HCT116 (cell line): ENCODE results near the gene TRAPPC12. TPM values are rescaled to one million over a fixed set of nuclear protein-coding genes. Genes with fewer than 3 reads are reported as not detected.

Experiments used
- ATAC-seq: fragments of 200-7000 bp; cut with Tn5 transposase; 2 replicates; pipeline ENCODE4 v1.9.1; 2020; ENCODE audit warnings: mild to moderate bottlenecking, moderate library complexity
- BruUV-seq: library from RNA; stranded (reverse); fragments of 400-500 nt; replicated peaks from 2 replicates; lab custom pipeline; 2021; lab: Mats Ljungman, UMichigan
- CTCF ChIA-PET: fragments of 300-600 bp; sonication (Branson Sonifier 250); formaldehyde crosslinking; loops from one replicate; lab custom pipeline; 2021; ENCODE audit warnings: antibody characterized with exemption; lab: Charles Lee
- POLR2A ChIA-PET: fragments of 300-600, 350-600 bp; sonication (Branson Sonifier 250); formaldehyde crosslinking; loops from one replicate; lab custom pipeline; 2021; ENCODE audit warnings: antibody characterized with exemption; lab: Charles Lee
- RAD21 ChIA-PET, 2 experiments: fragments of 300-600 bp; sonication (Branson Sonifier 250); formaldehyde crosslinking; loops; one replicate each; lab custom pipeline; 2023; ENCODE audit warnings: low total read pairs in 2 of 2; ENCODE audit not compliant: uncharacterized antibody in 2 of 2, unreplicated experiment in 2 of 2, low non-redundant PET in 1 of 2; lab: Charles Lee
- DNase-seq: peaks from one replicate; pipeline ENCODE4 v3.0.0-alpha.2; 2010; ENCODE audit warnings: low read depth, low spot score
- H2AFZ ChIP-seq: fragments of 200-600 bp; shearing (Covaris generic), sonication (generic); 2 replicates; pipeline ENCODE4 v1.6.1; 2017; ENCODE audit warnings: low read depth, mixed run types, mixed read lengths, antibody characterized with exemption, low read length; ENCODE audit not compliant: poor library complexity, severe bottlenecking
- H3K27ac ChIP-seq: 2 replicates; pipeline ENCODE4 v1.5.1; 2012; ENCODE audit warnings: low read depth, low read length
- H3K27me3 ChIP-seq: fragments of 200-600 bp; sonication (generic); 2 replicates; pipeline ENCODE4 v1.6.1; 2016; ENCODE audit warnings: mixed run types, low read length, mixed read lengths; ENCODE audit not compliant: insufficient read depth
- H3K36me3 ChIP-seq, 2 experiments: fragments of 200-500 bp in 1 of 2; fragments of 200-600 bp in 1 of 2; sonication (Bioruptor generic) in 1 of 2; sonication (generic) in 1 of 2; 2 replicates each; pipeline versions ENCODE4 v1.5.1 to v1.6.1; 2014 to 2016; ENCODE audit warnings: low read length in 2 of 2, inconsistent platforms in 1 of 2, mixed read lengths in 1 of 2, mixed run types in 1 of 2; ENCODE audit not compliant: insufficient read depth in 2 of 2, control insufficient read depth in 1 of 2
- H3K4me1 ChIP-seq, 2 experiments: fragments of 200-600 bp in 1 of 2; sonication (generic) in 1 of 2; 2 replicates each; pipeline versions ENCODE4 v1.5.1 to v1.6.1; 2012 to 2017; ENCODE audit warnings: low read length in 2 of 2, inconsistent platforms in 1 of 2, mild to moderate bottlenecking in 1 of 2, mixed read lengths in 1 of 2, mixed run types in 1 of 2, moderate library complexity in 1 of 2; ENCODE audit not compliant: insufficient read depth in 2 of 2, control insufficient read depth in 1 of 2
- H3K4me2 ChIP-seq: fragments of 200-600 bp; sonication (generic); 2 replicates; pipeline ENCODE4 v1.6.1; 2017; ENCODE audit warnings: mixed run types, low read length, mixed read lengths
- H3K4me3 ChIP-seq, 2 experiments: fragments of 200-600 bp in 1 of 2; sonication (generic) in 1 of 2; replicated peaks in 1 of 2; 2 replicates each; pipeline ENCODE4 v1.5.1; 2011 to 2016; ENCODE audit warnings: low read length in 2 of 2, control low read depth in 1 of 2, low read depth in 1 of 2, mild to moderate bottlenecking in 1 of 2, mixed read lengths in 1 of 2, mixed run types in 1 of 2
- H3K79me2 ChIP-seq: fragments of 200-600 bp; sonication (generic); 2 replicates; pipeline ENCODE4 v1.6.1; 2017; ENCODE audit warnings: mild to moderate bottlenecking, mixed run types, low read length, moderate library complexity, mixed read lengths; ENCODE audit not compliant: insufficient read depth
- H3K9ac ChIP-seq: fragments of 200-600 bp; sonication (generic); 2 replicates; pipeline ENCODE4 v1.6.1; 2016; ENCODE audit warnings: low read length, mixed read lengths
- H3K9me2 ChIP-seq: fragments of 200-600 bp; sonication (generic), shearing (Covaris generic); 2 replicates; pipeline ENCODE4 v1.6.1; 2017; ENCODE audit warnings: mixed run types, mild to moderate bottlenecking, moderate library complexity; ENCODE audit not compliant: insufficient read depth
- H3K9me3 ChIP-seq, 2 experiments: fragments of 200-500 bp in 1 of 2; fragments of 200-600 bp in 1 of 2; sonication (Bioruptor generic) in 1 of 2; sonication (generic) in 1 of 2; 2 replicates each; pipeline ENCODE4 v1.6.1; 2014 to 2017; ENCODE audit warnings: low read length in 2 of 2, mixed read lengths in 2 of 2, inconsistent platforms in 1 of 2, low read depth in 1 of 2, mild to moderate bottlenecking in 1 of 2, mixed run types in 1 of 2, moderate library complexity in 1 of 2; ENCODE audit not compliant: control insufficient read depth in 1 of 2, insufficient read depth in 1 of 2
- H4K20me1 ChIP-seq: fragments of 200-600 bp; sonication (generic), shearing (Covaris generic); 2 replicates; pipeline ENCODE4 v1.6.1; 2017; ENCODE audit warnings: mixed run types, mild to moderate bottlenecking, moderate library complexity; ENCODE audit not compliant: insufficient read depth
- ELF1 ChIP-seq: IDR thresholded peaks from 2 replicates; pipeline ENCODE4 v1.6.1; 2012; ENCODE audit warnings: low read depth, borderline replicate concordance
- EZH2 ChIP-seq: fragments of 200-600 bp; sonication (generic); IDR thresholded peaks from 2 replicates; pipeline ENCODE4 v1.6.1; 2017; ENCODE audit warnings: antibody characterized with exemption, mixed run types
- EZH2phosphoT487 ChIP-seq: fragments of 200-600 bp; IDR thresholded peaks from 2 replicates; pipeline ENCODE4 v1.6.1; 2018; ENCODE audit warnings: antibody characterized with exemption, borderline replicate concordance
- FOSL1 ChIP-seq: IDR thresholded peaks from 2 replicates; pipeline ENCODE4 v1.6.1; 2012; ENCODE audit warnings: low read depth
- JUND ChIP-seq: IDR thresholded peaks from 2 replicates; pipeline ENCODE4 v1.6.1; 2012
- POLR2A ChIP-seq: IDR thresholded peaks from 2 replicates; pipeline ENCODE4 v1.7.0; 2011; ENCODE audit warnings: borderline replicate concordance; ENCODE audit not compliant: insufficient read depth, insufficient read length; ENCODE audit errors: extremely low read depth
- POLR2AphosphoS5 ChIP-seq: IDR thresholded peaks from 2 replicates; pipeline ENCODE4 v1.6.1; 2011; ENCODE audit warnings: mild to moderate bottlenecking, low read depth, low read length, moderate library complexity
- REST ChIP-seq: IDR thresholded peaks from 2 replicates; pipeline ENCODE4 v1.6.1; 2012; ENCODE audit warnings: low read depth
- SP1 ChIP-seq: IDR thresholded peaks from 2 replicates; pipeline ENCODE4 v1.6.1; 2012; ENCODE audit warnings: low read depth
- SRF ChIP-seq: IDR thresholded peaks from 2 replicates; pipeline ENCODE4 v1.6.1; 2012; ENCODE audit warnings: low read depth
- YY1 ChIP-seq: IDR thresholded peaks from 2 replicates; pipeline ENCODE4 v1.6.1; 2011; ENCODE audit warnings: low read length, low read depth, moderate library complexity, mild to moderate bottlenecking; ENCODE audit not compliant: insufficient replicate concordance; ENCODE audit errors: extremely low read depth
- ZNF274 ChIP-seq: fragments of 200-500 bp; sonication (Bioruptor generic); IDR thresholded peaks from 2 replicates; pipeline ENCODE4 v1.6.1; 2014; ENCODE audit warnings: mild to moderate bottlenecking, low read depth, low read length, inconsistent platforms
- intact Hi-C: fragments of 100-400 bp; cut with micrococcal nuclease; formaldehyde crosslinking; loops from 2 replicates; pipeline ENCODE4 v1.10.0; 2022
- total RNA-seq: library from RNA; stranded (reverse); gene quantifications from one replicate; pipeline ENCODE4 v1.2.1, GENCODE V29; 2021; ENCODE audit not compliant: unreplicated experiment
- TF ChIP-seq, protein P1 (sequence below), 3 experiments: fragments of 200-600 bp in 1 of 3; sonication (generic) in 1 of 3; IDR thresholded peaks in 2 of 3; conservative IDR thresholded peaks in 1 of 3; 2 replicates each; pipeline ENCODE4 v1.5.1; 2012 to 2017; ENCODE audit warnings: low read depth in 2 of 3, low read length in 2 of 3, antibody characterized with exemption in 1 of 3, borderline replicate concordance in 1 of 3, control low read depth in 1 of 3, mild to moderate bottlenecking in 1 of 3, mixed read lengths in 1 of 3, mixed run types in 1 of 3, moderate library complexity in 1 of 3; ENCODE audit not compliant: insufficient read depth in 1 of 3

The TRAPPC12 gene
- total RNA-seq, 1 experiment from 2014 or later: 47.4 TPM

DNA sequence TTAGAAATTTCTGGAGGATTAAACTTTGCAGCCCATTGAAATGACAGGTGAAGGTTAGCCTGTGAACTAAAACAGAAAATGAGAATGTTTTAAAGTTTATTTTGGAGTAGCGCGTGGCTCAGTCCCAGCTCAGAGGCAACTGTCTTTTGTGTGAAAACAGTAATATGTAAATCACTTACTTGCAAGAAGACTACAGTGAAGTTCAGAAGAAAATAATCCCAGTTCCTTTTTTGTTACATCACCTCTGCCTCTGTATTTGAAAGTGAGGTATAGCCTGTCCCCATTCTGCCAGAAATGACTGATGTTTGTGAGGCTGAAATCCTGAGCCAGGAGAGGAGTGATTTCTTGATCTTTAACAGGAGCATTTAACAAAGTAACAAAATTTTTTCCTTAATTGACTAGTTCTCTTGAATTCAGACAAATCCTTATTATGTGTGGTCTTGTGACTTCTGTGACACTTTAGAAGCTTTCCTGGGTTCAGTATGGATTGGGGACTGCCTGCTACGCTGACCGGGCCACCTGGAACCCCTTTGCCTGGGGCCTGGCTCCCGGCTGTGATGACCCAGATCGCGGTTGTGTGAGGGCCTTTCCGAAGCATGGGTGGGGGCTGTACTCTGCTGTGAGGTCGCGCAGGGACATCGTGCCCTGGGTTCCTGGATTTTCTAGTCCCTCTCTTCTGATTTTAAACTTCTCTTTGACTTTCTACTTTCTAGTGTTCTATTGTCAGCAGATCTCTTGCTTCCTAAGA is 24.3 kb downstream of the TRAPPC12 start:
- ATAC-seq: no peak
- H3K4me2 ChIP-seq: no peak overlapping the region
- RAD21 ChIA-PET: no interaction called here
- no peaks in the 10 kb centered on the region for H3K9me2 ChIP-seq
- CTCF ChIA-PET: interaction anchor here (1.5 kb wide), 1 partner anchor 19 kb away, joined by 3 read pairs; no protein-coding TSS in a partner anchor
- no peak overlapping the region for H3K9ac ChIP-seq
- peaks cover 13% of the 10 kb centered on the region; the same call in 1 of the 2 replicates for H3K79me2 ChIP-seq
- no peaks in the 10 kb centered on the region for H3K27me3 ChIP-seq
- no peaks in the 10 kb centered on the region for H4K20me1 ChIP-seq
- H3K9me3 ChIP-seq: no peaks in the 10 kb centered on the region
- BruUV-seq: TSS peak; percentile 19
- H3K36me3 ChIP-seq: peaks cover 5 to 8% of the 10 kb centered on the region in 2 experiments; a peak in 3 of 4 replicates
- POLR2A ChIA-PET: no interaction called here
- no peak for TF ChIP-seq ZNF274
- TF ChIP-seq, protein P1, sequence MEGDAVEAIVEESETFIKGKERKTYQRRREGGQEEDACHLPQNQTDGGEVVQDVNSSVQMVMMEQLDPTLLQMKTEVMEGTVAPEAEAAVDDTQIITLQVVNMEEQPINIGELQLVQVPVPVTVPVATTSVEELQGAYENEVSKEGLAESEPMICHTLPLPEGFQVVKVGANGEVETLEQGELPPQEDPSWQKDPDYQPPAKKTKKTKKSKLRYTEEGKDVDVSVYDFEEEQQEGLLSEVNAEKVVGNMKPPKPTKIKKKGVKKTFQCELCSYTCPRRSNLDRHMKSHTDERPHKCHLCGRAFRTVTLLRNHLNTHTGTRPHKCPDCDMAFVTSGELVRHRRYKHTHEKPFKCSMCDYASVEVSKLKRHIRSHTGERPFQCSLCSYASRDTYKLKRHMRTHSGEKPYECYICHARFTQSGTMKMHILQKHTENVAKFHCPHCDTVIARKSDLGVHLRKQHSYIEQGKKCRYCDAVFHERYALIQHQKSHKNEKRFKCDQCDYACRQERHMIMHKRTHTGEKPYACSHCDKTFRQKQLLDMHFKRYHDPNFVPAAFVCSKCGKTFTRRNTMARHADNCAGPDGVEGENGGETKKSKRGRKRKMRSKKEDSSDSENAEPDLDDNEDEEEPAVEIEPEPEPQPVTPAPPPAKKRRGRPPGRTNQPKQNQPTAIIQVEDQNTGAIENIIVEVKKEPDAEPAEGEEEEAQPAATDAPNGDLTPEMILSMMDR (IDR thresholded peaks at IDR 0.05 in 2 of 3, conservative IDR thresholded peaks at IDR 0.05 in 1 of 3; ENCODE audit: borderline replicate concordance in 1 of 3, insufficient read depth in 1 of 3, low read depth in 2 of 3, low read length in 2 of 3): no peak
- TF ChIP-seq JUND: no peak
- TF ChIP-seq SRF: no peak
- TF ChIP-seq REST: no peak
- TF ChIP-seq SP1: no peak
- no peak for TF ChIP-seq EZH2phosphoT487
- TF ChIP-seq POLR2AphosphoS5: no peak
- TF ChIP-seq FOSL1: no peak
- TF ChIP-seq ELF1: no peak
- TF ChIP-seq EZH2: no peak
- no peak for TF ChIP-seq YY1
- TF ChIP-seq POLR2A: no peak
- TF ChIP-seq, all 23 proteins: peak for 0
- Histone ChIP-seq H3K27ac (no peak overlapping the region), H3K4me1 (no peaks in the 10 kb centered on the region), H3K4me3 (no peak overlapping the region), H2AFZ (no peak overlapping the region)
- no peak for DNase-seq
- intact Hi-C loops: no loop called here
